COR-L47 (cell line): ENCODE data around the gene TENM3.
"Not testable (repeated sequence)": the region's sequence is repeated elsewhere in the genome, so short reads cannot be mapped to it uniquely, and the experiment has no call there.

Source experiments
- DNase-seq: peaks from one replicate; lab custom pipeline; 2025; lab: John Stamatoyannopoulos, UW

Gene TENM3

GRCh38 chr4:182338063-182338462 is 94.9 kb downstream of the TENM3 start:
- no peak for DNase-seq

DNA sequence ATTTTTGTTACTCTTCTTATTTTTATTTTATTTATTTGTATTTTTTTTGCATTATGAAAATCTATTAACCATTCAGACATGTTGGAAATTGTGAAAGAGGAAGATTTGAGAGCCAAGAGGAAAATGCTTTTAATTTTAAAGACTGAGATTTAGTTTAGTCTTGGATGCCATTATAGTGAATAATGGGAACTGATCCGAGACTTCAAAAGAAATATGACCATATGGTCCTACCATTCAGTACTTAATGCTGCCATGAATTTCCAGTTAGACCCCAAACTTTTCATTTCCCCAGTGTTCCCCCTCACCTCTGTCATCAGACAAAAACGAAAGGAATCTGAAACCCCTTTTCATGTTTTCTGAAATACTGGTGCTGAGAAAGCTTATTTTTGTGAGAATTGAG is 95.5 kb downstream of the TENM3 start:
- no peak for DNase-seq

DNA sequence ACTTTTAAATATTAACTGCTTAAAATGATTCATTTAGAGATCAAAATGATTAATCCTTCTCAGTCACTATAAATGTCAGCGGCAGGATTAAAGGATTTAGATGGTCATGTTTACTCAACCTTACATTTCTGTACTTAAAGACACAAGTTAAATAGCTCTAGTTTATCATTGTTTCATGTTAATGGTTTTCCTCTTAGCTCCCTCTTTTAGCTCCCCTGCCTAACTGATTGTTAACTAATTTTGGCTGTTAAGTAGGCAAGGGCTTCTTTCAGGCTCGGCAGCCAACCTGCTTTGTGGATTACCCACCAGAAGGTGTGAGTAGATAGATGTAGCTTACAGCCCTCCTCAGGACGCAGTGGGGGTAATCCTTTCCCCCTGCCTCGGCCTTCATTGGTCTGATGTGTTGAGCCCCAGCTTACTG is 96.0 kb downstream of the TENM3 start:
- DNase-seq, result no peak

GRCh38 chr4:182343453-182343852 is 100.3 kb downstream of the TENM3 start:
- DNase-seq, result no peak

GRCh38 chr4:182344968-182345367 is 101.8 kb downstream of the TENM3 start:
- DNase-seq, result no peak

GRCh38 chr4:182346250-182346649 is 103.0 kb downstream of the TENM3 start:
- no peak for DNase-seq

DNA sequence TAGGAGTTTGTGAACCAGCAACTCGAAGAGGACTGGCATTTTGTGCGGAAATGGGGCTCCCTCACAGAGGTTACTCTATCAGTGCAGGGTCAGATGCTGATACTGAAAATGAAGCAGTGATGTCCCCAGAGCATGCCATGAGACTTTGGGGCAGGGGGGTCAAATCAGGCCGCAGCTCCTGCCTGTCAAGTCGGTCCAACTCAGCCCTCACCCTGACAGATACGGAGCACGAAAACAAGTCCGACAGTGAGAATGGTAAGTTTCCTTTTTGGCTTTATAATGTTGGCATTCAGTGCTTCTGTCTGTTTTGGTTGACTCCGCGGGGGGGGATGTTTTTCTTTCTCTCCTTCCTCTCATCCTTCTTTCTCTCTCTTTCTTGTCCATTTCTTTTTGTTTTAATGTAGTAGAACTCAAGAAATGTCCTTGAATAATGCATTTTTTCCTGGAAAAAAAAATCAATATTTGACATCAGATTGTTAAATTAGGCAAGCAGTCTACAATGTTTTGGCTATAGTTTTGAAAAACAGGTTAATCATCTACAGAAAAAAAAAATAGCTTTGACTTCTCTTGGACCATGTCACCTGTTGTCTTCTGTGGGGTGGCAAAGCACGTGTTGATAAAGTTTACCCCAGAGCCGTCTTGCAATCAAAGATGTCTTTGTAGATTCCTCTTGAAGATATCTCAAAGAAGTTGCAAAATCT is 103.6 kb downstream of the TENM3 start:
- no peak for DNase-seq

GRCh38 chr4:182348779-182349326 is 105.7 kb downstream of the TENM3 start:
- DNase-seq, result no peak

GRCh38 chr4:182350041-182350440 is 106.8 kb downstream of the TENM3 start:
- DNase-seq, result no peak

GRCh38 chr4:182351485-182351884 is 108.3 kb downstream of the TENM3 start:
- no peak for DNase-seq

DNA sequence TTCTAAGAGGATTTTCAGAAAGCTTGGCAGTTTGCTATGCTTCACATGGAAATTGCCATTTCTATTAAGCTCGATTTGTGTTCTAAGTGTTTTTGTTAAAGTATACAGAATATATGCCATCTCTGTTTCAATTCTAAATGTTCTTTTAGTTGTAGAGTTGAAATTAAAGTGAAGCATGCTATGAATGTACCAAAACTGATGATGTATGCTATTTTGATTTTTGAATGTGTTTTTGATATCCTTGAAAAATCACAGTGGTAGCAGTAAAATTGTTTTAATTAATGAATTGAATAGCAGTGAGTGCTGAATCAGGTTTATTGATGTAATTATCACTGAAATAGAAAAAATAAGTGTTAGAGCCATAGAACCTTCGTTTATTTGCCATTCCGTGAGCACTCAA is 110.9 kb downstream of the TENM3 start:
- no peak for DNase-seq

DNA sequence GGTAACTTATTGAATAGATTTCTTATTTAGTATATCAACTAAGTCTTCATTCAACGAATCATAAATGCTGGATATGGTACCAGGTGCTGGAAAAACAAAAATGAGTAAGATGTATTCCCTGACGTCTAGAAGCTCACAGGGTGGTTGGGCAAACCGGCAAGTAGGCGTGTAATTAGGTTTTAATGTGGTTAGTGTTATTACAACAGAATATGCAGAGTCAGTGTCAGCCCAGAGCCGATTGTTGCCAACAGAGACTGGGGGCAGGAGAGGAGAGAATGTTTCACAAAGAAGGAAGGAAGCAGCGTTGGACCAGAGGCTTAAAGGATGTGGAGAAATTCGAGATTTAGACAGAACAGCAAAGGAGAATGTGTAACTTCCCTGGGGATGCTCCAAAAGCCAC is 111.7 kb downstream of the TENM3 start:
- no peak for DNase-seq

- DNase-seq, result no peak
Observed at GRCh38 chr4:182367153-182367552, 124.0 kb downstream of the TENM3 start.

GRCh38 chr4:182369211-182369610 is 126.0 kb downstream of the TENM3 start:
- DNase-seq, result no peak

DNA sequence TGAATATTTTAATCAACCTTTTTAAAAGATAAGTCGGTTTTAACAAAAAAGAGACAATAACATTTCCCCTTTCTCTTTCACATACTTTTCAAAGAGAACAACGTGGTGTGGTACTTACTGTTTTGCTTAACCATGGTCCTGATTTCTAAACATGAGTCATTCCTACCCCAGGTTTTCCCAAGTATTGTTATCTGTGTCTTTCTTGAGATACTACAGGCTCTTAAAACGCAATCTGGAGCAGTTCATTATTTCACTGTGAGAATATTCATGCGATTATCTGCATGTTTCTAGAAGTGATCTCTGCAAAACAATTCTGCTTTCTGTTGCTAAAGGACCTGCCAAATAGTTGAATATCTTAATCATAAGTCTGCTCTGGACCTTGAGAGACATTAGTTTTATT is 127.3 kb downstream of the TENM3 start:
- no peak for DNase-seq

GRCh38 chr4:182380771-182381181 is 137.6 kb downstream of the TENM3 start:
- DNase-seq, result no peak

- DNase-seq, result no peak
Observed at GRCh38 chr4:182382941-182383340, 139.7 kb downstream of the TENM3 start.

DNA sequence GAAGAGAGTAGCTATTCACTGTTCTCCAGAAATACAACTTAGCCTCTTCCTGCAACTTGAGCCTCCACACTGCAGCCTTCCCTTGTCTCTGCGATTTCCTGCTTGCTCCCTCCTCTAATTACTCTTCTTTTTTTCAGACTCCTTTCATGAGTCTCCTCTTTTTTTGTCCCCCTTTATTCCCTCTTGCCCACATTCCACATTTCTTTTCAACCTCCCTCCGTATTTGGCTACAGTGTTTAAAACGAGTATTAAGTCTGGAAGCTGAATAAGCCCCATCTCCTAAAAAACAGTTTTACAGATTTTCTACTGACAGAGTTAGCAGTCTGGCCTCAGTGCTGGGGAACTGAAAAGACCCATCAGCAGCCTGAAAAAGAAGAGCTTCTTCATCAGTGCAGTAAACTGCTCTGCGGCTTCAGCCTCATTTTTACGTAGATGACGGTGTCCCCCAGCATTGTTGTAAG is 141.5 kb downstream of the TENM3 start:
- DNase-seq, result no peak

DNA sequence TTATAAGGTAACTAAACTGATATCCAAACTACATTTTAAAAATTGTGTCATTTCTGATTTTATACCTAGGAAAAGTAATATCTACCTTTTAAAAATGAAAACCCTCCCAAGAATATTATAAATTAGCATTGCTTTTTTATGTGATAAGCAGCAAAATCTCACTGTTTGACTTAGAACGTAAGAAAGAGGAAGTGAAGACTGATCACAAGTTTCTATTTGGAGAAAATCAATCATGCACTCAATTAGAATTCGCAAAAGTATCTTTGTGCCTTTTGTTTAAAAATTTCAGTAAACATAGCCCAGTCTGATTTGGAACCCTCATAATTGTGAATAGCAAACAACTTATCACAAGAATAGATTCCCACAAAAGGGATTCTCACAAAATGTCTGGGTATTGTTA is 142.7 kb downstream of the TENM3 start:
- DNase-seq, result no peak

DNA sequence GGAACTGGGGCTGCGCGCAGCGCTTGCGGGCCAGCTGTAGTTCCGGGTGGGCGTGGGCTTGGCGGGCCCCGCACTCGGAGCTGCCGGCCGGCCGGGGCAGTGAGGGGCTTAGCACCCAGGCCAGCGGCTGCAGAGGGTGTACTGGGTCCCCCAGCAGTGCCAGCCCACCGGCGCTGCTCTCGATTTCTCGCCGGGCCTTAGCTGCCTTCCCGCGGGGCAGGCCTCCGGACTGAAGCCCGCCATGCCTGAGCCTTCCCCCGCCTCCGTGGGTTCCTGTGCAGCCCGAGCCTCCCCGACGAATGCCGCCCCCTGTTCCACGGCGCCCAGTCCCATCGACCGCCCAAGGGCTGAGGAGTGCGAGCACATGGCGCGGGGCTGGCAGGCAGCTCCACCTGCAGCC is 143.4 kb downstream of the TENM3 start:
- not testable (repeated sequence) for DNase-seq

- DNase-seq, result no peak
Observed at GRCh38 chr4:182391111-182391684, 148.0 kb downstream of the TENM3 start.

- DNase-seq, result no peak
Observed at GRCh38 chr4:182394181-182394580, 151.0 kb downstream of the TENM3 start.

GRCh38 chr4:182400081-182400480 is 156.9 kb downstream of the TENM3 start:
- DNase-seq, result no peak

DNA sequence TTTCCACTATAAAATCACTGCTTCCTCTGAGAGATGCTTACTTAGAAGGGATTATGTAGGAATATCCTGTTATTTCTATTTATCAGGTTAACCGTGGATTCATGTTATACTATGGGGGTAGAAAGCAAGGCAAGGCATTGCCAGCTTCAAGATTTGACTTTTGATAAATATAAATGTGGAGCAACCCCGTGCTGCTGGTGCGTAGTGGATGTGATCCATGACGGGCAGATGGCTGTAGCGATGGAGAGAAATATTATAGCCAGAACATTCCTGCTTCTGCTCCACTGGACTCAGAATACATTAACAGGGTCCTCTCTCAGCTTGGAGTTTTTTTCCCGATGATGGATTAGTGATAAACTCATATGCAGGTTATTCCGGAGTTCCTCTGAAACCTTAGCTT is 157.6 kb downstream of the TENM3 start:
- no peak for DNase-seq
